Heart left ventricle (tissue), 16 donors: Measurements from ENCODE around the gene THAP4. TPM values are rescaled to one million over a fixed set of nuclear protein-coding genes. Genes with fewer than 3 reads are reported as not detected.
"Not testable (repeated sequence)": the region's sequence is repeated elsewhere in the genome, so short reads cannot be mapped to it uniquely, and the experiment has no call there.

Experiments used
- ATAC-seq, 4 donors: fragments of 200-7000 bp; cut with Tn5 transposase; one replicate each; pipeline ENCODE4 v1.9.1; 2020 to 2022; ENCODE audit warnings: moderate library complexity in 4 of 4, mild to moderate bottlenecking in 3 of 4, moderate number of reproducible peaks in 1 of 4
- DNase-seq, 5 donors: peaks; one replicate each; pipeline ENCODE4 v3.0.0-alpha.2; 2020
- H3K27ac ChIP-seq, 12 donors: fragments of 200-600 bp; sonication (generic) in 4 of 12; one replicate each; pipeline versions ENCODE4 v1.5.0 to v1.8.0; 2016 to 2022; ENCODE audit warnings: mild to moderate bottlenecking in 2 of 12
- H3K27me3 ChIP-seq, 9 donors: fragments of 200-600 bp; sonication (generic) in 2 of 9; one replicate each; pipeline versions ENCODE4 v1.5.1 to v1.8.0; 2016 to 2022; ENCODE audit warnings: mild to moderate bottlenecking in 3 of 9
- H3K36me3 ChIP-seq, 9 donors: fragments of 200-600 bp; sonication (generic) in 2 of 9; one replicate each; pipeline versions ENCODE4 v1.5.0 to v1.8.0; 2018 to 2022; ENCODE audit warnings: mild to moderate bottlenecking in 2 of 9
- H3K4me1 ChIP-seq, 12 donors: fragments of 200-600 bp; sonication (generic) in 4 of 12; one replicate each; pipeline versions ENCODE4 v1.5.0 to v1.8.0; 2016 to 2022; ENCODE audit warnings: mild to moderate bottlenecking in 3 of 12
- H3K4me3 ChIP-seq, 12 donors: fragments of 200-600 bp; sonication (generic) in 4 of 12; one replicate each; pipeline versions ENCODE4 v1.5.0 to v1.8.0; 2017 to 2022; ENCODE audit warnings: mild to moderate bottlenecking in 9 of 12, moderate library complexity in 4 of 12
- H3K9me3 ChIP-seq, 12 donors: fragments of 200-600 bp; sonication (generic) in 4 of 12; one replicate each; pipeline versions ENCODE4 v1.5.0 to v1.8.0; 2016 to 2022; ENCODE audit warnings: mild to moderate bottlenecking in 1 of 12
- POLR2A ChIP-seq, 2 donors: fragments of 450-650 bp; IDR thresholded peaks; one replicate each; pipeline ENCODE4 v1.6.1; 2017; ENCODE audit warnings: antibody characterized with exemption in 2 of 2, mild to moderate bottlenecking in 2 of 2, moderate library complexity in 2 of 2
- WGBS, 4 donors: extraction: QIAGEN DNeasy Blood & Tissue Kit in 2 of 4; methylation state at CpG; one replicate each; pipeline versions ENCODE4 v1.1.5 to v1.1.7; 2013 to 2018; 5-methylcytosine and 5-hydroxymethylcytosine counted together
- intact Hi-C, 10 donors: fragments of 100-400 bp; cut with DNase I; formaldehyde crosslinking; loops; one replicate each; pipeline versions ENCODE4 v1.11.1 to v1.14.2; 2022
- polyA plus RNA-seq, 2 donors: library from polyadenylated mRNA; stranded (reverse); fragments of 200-250 nt; gene quantifications; one replicate each; pipeline ENCODE4 v1.2.3, GENCODE V29; 2013
- total RNA-seq, 9 donors: library from RNA; depleted of rRNA in 2 of 9; stranded (reverse); fragments of >200 nt in 2 of 9; fragmentation: NEBNext Ultra II Directional in 3 of 9; extraction: Animal tissue kit (Norgen Biotek cat#: 25700) in 3 of 9; gene quantifications; one replicate each; pipeline versions ENCODE4 v1.1.0 to v1.2.4, GENCODE V29; 2016 to 2023
- TF ChIP-seq, protein P1 (sequence below), 12 donors: fragments of 200-600 bp; sonication (generic) in 4 of 12; IDR thresholded peaks; one replicate each; pipeline versions ENCODE4 v1.5.0 to v1.8.0; 2018 to 2022; ENCODE audit warnings: antibody characterized with exemption in 12 of 12, mild to moderate bottlenecking in 5 of 12
- donor health status: ischemic (EF 13 %, LVEDD 7.1; RV severe dilation, severe dysfunction).
- donor health status: healthy with polysubstance abuse.
- donor health status: DM: no; HTN: yes; CAD: no.
- donor health status: DM: no; HTN: no; CAD: no.
- donor health status: ischemic (EF 25% LVEDD 6.9; RV normal size, moderate dysfunction).
- donor health status: ischemic (EF 25% LVEDD 5.7; RV mildly dilated, moderate dysfunction).
- donor health status: healthy.
- donor health status: DM: yes; HTN: yes; CAD: no.
- donor health status: ischemic (EF 35%, LVEDD 5.7; RV mildly dilated, moderate dysfunction).
- donor health status: nonischemic (EF 11% LVEDD 7.7; RV severe dilation, severe dysfunction).
- donor health status: DM: yes; HTN: yes; CAD: no.
- donor health status: PGD.
- donor health status: ischemic (EF 29% LVEDD 5.4; RV normal size, mild dysfunction).
- donor health status: nonischemic (EF 23%, LVEDD 6.1; RV moderate dilation, normal function).

The THAP4 gene
- total and polyA plus RNA-seq, 11 donors, result 61.7 to 110 (median 80.4) TPM

DNA sequence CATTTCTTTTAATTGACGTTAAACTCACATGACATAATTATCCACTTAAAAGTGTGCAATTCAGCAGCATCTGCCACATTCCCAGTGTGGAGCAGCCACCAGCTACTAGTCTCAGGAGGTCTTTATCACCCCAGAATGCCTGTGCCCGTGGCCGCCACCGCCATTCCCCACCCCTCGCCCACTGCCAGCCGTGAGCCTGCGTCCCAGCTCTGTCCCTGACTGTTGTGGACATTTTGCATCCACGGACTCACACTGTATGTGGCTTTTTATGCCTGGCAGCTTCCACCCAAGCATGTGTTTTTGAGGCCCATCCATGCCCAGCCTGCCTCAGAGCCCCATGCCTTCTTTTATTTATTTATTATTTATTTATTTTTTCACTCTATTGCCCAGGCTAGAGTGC lies 69.2 kb downstream of the THAP4 start:
- Histone ChIP-seq H3K36me3 (peaks cover 0 to 8% (median 0%) of the 10 kb centered on the region in 9 donors), H3K4me1 (peaks cover 0 to 30% (median 6%) of the 10 kb centered on the region in 12 donors), H3K9me3 (no peaks in the 10 kb centered on the region), H3K4me3 (no peak overlapping the region), H3K27ac (no peak overlapping the region), H3K27me3 (no peaks in the 10 kb centered on the region)
- DNase-seq (no peak), ATAC-seq (no peak)
- TF ChIP-seq, protein P1, sequence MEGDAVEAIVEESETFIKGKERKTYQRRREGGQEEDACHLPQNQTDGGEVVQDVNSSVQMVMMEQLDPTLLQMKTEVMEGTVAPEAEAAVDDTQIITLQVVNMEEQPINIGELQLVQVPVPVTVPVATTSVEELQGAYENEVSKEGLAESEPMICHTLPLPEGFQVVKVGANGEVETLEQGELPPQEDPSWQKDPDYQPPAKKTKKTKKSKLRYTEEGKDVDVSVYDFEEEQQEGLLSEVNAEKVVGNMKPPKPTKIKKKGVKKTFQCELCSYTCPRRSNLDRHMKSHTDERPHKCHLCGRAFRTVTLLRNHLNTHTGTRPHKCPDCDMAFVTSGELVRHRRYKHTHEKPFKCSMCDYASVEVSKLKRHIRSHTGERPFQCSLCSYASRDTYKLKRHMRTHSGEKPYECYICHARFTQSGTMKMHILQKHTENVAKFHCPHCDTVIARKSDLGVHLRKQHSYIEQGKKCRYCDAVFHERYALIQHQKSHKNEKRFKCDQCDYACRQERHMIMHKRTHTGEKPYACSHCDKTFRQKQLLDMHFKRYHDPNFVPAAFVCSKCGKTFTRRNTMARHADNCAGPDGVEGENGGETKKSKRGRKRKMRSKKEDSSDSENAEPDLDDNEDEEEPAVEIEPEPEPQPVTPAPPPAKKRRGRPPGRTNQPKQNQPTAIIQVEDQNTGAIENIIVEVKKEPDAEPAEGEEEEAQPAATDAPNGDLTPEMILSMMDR (IDR thresholded peaks at IDR 0.05), result no peak
- WGBS, 4 donors, result 93 to 97% (median 96%) methylated on average over 7 to 8 of the region's 8 CpGs
- intact Hi-C loops, result no loop called here

DNA sequence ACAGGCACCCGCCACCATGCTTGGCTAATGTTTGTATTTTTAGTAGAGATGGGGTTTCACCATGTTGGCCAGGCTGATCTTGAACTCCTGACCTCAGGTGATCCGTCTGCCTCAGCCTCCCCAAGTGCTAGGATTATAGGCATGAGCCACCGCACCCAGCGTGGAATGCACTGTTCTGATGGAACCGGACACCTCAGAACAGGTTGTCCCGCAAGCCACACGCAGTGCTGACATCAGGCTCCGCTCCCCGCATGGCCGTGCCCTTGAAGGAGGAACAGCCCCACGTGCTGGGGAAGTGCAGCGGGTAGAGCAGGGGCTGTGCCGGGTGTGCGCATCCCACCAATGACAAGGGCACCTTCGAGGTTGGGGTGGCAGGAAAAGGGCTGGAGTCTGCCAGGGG lies 69.7 kb downstream of the THAP4 start:
- H3K27me3 ChIP-seq, H3K4me3 ChIP-seq, H3K9me3 ChIP-seq, ATAC-seq, H3K36me3 ChIP-seq, intact Hi-C loops, DNase-seq: not testable (repeated sequence)
- WGBS, 4 donors, result 93 to 98% (median 94%) methylated on average over 10 to 15 of the region's 15 CpGs
- peak overlapping the region in 1 of 12 donors; percentile 24 for H3K27ac ChIP-seq
- H3K4me1 ChIP-seq, result peaks cover 0 to 34% (median 6%) of the 10 kb centered on the region in 12 donors

DNA sequence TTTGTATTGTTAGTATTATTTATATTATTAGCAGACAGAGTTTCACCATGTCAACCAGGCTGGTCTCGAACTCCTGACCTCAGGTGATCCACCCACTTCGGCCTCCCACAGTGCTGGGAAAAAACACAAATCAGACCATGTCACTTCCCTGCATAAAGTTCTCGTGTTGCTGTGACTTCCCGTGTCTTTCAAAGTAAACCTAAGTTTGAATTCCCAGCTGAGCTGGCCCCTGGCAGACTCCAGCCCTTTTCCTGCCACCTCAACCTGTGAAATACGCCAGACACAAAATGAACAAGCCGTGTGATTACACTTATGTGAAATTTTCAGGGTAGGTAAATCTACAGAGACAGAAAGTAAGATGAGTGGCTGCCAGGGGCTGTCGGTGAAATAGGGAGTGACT lies 70.5 kb downstream of the THAP4 start:
- ATAC-seq, result no peak
- 71 to 75% (median 73%) methylated on average over 7 of the region's 7 CpGs for WGBS, 4 donors
- H3K4me3 ChIP-seq, result no peak overlapping the region
- H3K27me3 ChIP-seq, result no peaks in the 10 kb centered on the region
- no peak for DNase-seq
- intact Hi-C loops, result no loop called here
- H3K9me3 ChIP-seq, result no peaks in the 10 kb centered on the region
- H3K4me1 ChIP-seq, result peaks cover 0 to 35% (median 7%) of the 10 kb centered on the region in 12 donors
- TF ChIP-seq, protein P1 (IDR thresholded peaks at IDR 0.05), result no peak
- TF ChIP-seq POLR2A (IDR thresholded peaks at IDR 0.05), result no peak
- peak overlapping the region in 1 of 12 donors; percentile 24 for H3K27ac ChIP-seq
- H3K36me3 ChIP-seq, result peaks cover 0 to 9% (median 0%) of the 10 kb centered on the region in 9 donors

DNA sequence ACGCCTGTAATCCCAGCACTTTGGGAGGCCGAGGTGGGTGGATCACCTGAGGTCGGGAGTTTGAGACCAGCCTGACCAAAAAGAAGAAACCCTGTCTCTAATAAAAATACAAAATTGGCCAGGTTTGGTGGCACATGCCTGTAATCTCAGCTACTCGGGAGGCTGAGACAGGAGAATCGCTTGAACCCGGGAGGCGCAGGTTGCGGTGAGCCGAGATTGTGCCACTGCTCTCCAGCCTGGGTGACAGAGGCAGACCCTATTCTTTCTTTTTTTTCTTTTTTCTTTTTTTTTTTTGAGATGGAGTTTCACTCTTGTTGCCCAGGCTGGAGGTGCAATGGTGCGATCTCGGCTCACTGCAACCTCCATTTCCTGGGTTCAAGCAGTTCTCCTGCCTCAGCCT lies 70.9 kb downstream of the THAP4 start:
- intact Hi-C loops, H3K27me3 ChIP-seq, H3K27ac ChIP-seq, DNase-seq, H3K36me3 ChIP-seq, H3K9me3 ChIP-seq, ATAC-seq, H3K4me3 ChIP-seq: not testable (repeated sequence)
- peaks cover 0 to 33% (median 8%) of the 10 kb centered on the region in 12 donors for H3K4me1 ChIP-seq
- WGBS, 4 donors, result 93 to 96% (median 94%) methylated on average over 11 of the region's 11 CpGs

DNA sequence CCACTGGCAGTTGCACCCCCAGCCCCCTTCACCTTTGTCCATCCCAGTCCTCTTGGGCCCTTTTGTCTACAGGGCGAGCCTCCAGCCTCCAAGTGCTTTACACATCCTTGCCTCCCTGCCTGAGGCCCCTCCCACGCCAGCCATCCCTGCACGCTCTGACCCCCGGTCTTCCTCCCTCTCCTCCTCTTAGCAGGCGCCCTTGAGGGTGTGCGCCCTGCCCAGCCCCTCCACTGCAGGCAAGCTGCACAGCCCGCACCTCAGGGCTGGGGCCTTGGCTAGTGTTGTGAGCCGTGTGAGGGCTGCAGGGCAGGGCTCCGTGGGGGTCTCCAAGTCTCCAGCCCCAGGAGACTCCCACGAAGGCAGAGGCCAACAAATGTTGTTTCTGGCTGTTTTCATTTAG lies 71.5 kb downstream of the THAP4 start:
- H3K27me3 ChIP-seq, result no peaks in the 10 kb centered on the region
- H3K27ac ChIP-seq, result peak overlapping the region in 1 of 12 donors; percentile 86
- H3K4me3 ChIP-seq, result no peak overlapping the region
- TF ChIP-seq, protein P1 (IDR thresholded peaks at IDR 0.05), result no peak
- no peak for TF ChIP-seq POLR2A (IDR thresholded peaks at IDR 0.05)
- peaks cover 0 to 9% (median 0%) of the 10 kb centered on the region in 9 donors for H3K36me3 ChIP-seq
- 72 to 79% (median 75%) methylated on average over 10 of the region's 10 CpGs for WGBS, 4 donors
- intact Hi-C loops, result no loop called here
- peaks cover 0 to 37% (median 14%) of the 10 kb centered on the region in 12 donors for H3K4me1 ChIP-seq
- H3K9me3 ChIP-seq, result no peaks in the 10 kb centered on the region
- DNase-seq (no peak), ATAC-seq (no peak)
